Mesendoderm (in vitro differentiated cells): Measurements from ENCODE around the gene ABLIM3.

Experiments
- DNase-seq: peaks from one replicate; pipeline ENCODE4 v3.0.0; 2013
- H2AK5ac ChIP-seq: 2 replicates; pipeline ENCODE4 v1.6.1; 2013; ENCODE audit warnings: low read length, inconsistent platforms
- H2BK120ac ChIP-seq: 2 replicates; pipeline ENCODE4 v1.6.1; 2013; ENCODE audit warnings: low read depth, mild to moderate bottlenecking, low read length, moderate library complexity, mixed read lengths
- H2BK15ac ChIP-seq: replicated peaks from 2 replicates; pipeline ENCODE4 v1.6.1; 2013; ENCODE audit warnings: low read depth, mild to moderate bottlenecking, moderate library complexity
- H2BK5ac ChIP-seq: 2 replicates; pipeline ENCODE4 v1.6.1; 2013; ENCODE audit warnings: low read length, inconsistent platforms
- H3K18ac ChIP-seq: 2 replicates; pipeline ENCODE4 v1.6.1; 2013; ENCODE audit warnings: mild to moderate bottlenecking, low read length, mixed read lengths
- H3K23ac ChIP-seq: one replicate; pipeline ENCODE4 v1.6.1; 2013; ENCODE audit warnings: low read length
- H3K27ac ChIP-seq: 2 replicates; pipeline ENCODE4 v1.5.1; 2013; ENCODE audit warnings: low read depth, mild to moderate bottlenecking, inconsistent platforms, low read length, moderate library complexity
- H3K27me3 ChIP-seq: 2 replicates; pipeline ENCODE4 v1.6.1; 2013; ENCODE audit warnings: low read length, control low read depth, mild to moderate bottlenecking, inconsistent platforms; ENCODE audit not compliant: insufficient read depth, poor library complexity
- H3K36me3 ChIP-seq: 2 replicates; pipeline ENCODE4 v1.6.1; 2013; ENCODE audit warnings: low read length, inconsistent platforms; ENCODE audit not compliant: control insufficient read depth, insufficient read depth
- H3K4ac ChIP-seq: one replicate; pipeline ENCODE4 v1.6.1; 2013; ENCODE audit warnings: low read depth, mild to moderate bottlenecking, low read length, moderate library complexity
- H3K4me1 ChIP-seq: 2 replicates; pipeline ENCODE4 v1.6.1; 2013; ENCODE audit warnings: low read depth, low read length, inconsistent platforms; ENCODE audit not compliant: control insufficient read depth
- H3K4me2 ChIP-seq: 2 replicates; pipeline ENCODE4 v1.6.1; 2013; ENCODE audit warnings: low read length
- H3K4me3 ChIP-seq: 2 replicates; pipeline ENCODE4 v1.5.1; 2013; ENCODE audit warnings: mild to moderate bottlenecking, low read length
- H3K56ac ChIP-seq: one replicate; pipeline ENCODE4 v1.6.1; 2013; ENCODE audit warnings: low read length
- H3K79me1 ChIP-seq: 2 replicates; pipeline ENCODE4 v1.6.1; 2013; ENCODE audit warnings: low read length, inconsistent platforms
- H3K79me2 ChIP-seq: 2 replicates; pipeline ENCODE4 v1.6.1; 2013; ENCODE audit warnings: mild to moderate bottlenecking, low read length; ENCODE audit not compliant: control insufficient read depth, insufficient read depth
- H3K9ac ChIP-seq: 2 replicates; pipeline ENCODE4 v1.6.1; 2013; ENCODE audit warnings: low read length, inconsistent platforms
- H4K5ac ChIP-seq: one replicate; pipeline ENCODE4 v1.6.1; 2013; ENCODE audit warnings: low read length
- H4K8ac ChIP-seq: one replicate; pipeline ENCODE4 v1.6.1; 2013; ENCODE audit warnings: low read depth, mild to moderate bottlenecking, control low read depth, low read length, moderate library complexity
- WGBS: extraction: QIAGEN DNeasy Blood & Tissue Kit; methylation state at CpG from one replicate; pipeline ENCODE4 v1.1.7; 2013; ENCODE audit warnings: low lambda C conversion rate, missing lambda C conversion rate; ENCODE audit not compliant: insufficient coverage; ENCODE audit errors: extremely low coverage; 5-methylcytosine and 5-hydroxymethylcytosine counted together

ABLIM3 gene

DNA sequence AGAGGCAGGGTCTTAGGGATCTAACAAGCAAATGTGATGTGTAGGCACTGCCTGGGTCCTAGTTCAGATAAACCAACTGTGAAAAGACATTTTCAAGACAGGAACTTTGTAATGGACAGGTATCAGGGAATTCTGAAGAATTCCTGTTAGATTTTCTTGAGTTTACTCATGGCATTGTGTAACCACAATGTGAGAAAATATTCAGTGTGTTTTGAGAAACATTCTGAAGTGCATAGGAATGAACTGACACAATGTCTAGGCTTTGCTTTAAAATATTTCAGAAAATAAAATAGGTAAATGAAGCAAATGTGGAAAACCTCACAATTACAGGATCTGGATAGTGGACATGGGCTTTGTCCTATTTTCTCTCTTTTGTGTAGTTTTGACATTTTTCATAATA is 115.2 kb downstream of the ABLIM3 start:
- no peak overlapping the region for H3K9ac ChIP-seq
- no peak overlapping the region for H3K27ac ChIP-seq
- no peak overlapping the region for H3K4me2 ChIP-seq
- no peak for DNase-seq
- H3K4me1 ChIP-seq = no peaks in the 10 kb centered on the region
- H3K23ac ChIP-seq = no peak overlapping the region
- H3K4me3 ChIP-seq = no peak overlapping the region
- no peak overlapping the region for H4K8ac ChIP-seq
- H3K18ac ChIP-seq = no peak overlapping the region
- no peak overlapping the region for H2BK120ac ChIP-seq
- H3K36me3 ChIP-seq = no peaks in the 10 kb centered on the region
- no peak overlapping the region for H2AK5ac ChIP-seq
- no peaks in the 10 kb centered on the region for H3K79me2 ChIP-seq
- H3K27me3 ChIP-seq = no peaks in the 10 kb centered on the region
- no peak overlapping the region for H2BK5ac ChIP-seq
- no peak overlapping the region for H4K5ac ChIP-seq
- no peak overlapping the region for H2BK15ac ChIP-seq
- H3K79me1 ChIP-seq = no peaks in the 10 kb centered on the region
- no peak overlapping the region for H3K4ac ChIP-seq
- no peak overlapping the region for H3K56ac ChIP-seq

DNA sequence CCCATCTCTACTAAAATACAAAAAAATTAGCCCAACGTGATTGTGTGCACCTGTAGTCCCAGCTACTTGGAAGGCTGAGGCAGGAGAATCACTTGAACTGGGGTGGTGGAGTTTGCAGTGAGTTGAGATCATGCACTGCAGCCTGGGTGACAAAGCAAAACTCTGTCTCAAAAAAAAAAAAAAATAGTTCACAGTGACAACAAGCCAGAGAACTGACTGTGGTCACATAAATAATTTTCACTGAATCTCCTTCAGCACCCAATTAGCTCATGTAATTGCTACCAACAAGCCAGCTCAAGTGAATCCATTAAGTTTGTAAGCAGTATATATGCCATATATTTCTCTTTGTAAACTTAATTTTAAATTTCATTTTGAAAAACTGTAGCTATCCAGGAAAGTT is 115.8 kb downstream of the ABLIM3 start:
- no peaks in the 10 kb centered on the region for H3K4me1 ChIP-seq
- no peaks in the 10 kb centered on the region for H3K79me1 ChIP-seq
- H3K79me2 ChIP-seq = no peaks in the 10 kb centered on the region
- H3K9ac ChIP-seq = no peak overlapping the region
- no peak overlapping the region for H3K18ac ChIP-seq
- no peak overlapping the region for H2AK5ac ChIP-seq
- no peak overlapping the region for H3K4ac ChIP-seq
- H3K27ac ChIP-seq = no peak overlapping the region
- H2BK120ac ChIP-seq = no peak overlapping the region
- no peak overlapping the region for H4K8ac ChIP-seq
- no peaks in the 10 kb centered on the region for H3K36me3 ChIP-seq
- no peak overlapping the region for H3K23ac ChIP-seq
- no peak overlapping the region for H4K5ac ChIP-seq
- no peak overlapping the region for H2BK15ac ChIP-seq
- H3K56ac ChIP-seq = no peak overlapping the region
- no CpG with 5 or more reads among the region's 1 CpG for WGBS
- H3K27me3 ChIP-seq = no peaks in the 10 kb centered on the region
- H2BK5ac ChIP-seq = no peak overlapping the region
- no peak for DNase-seq
- H3K4me2 ChIP-seq = no peak overlapping the region
- no peak overlapping the region for H3K4me3 ChIP-seq

DNA sequence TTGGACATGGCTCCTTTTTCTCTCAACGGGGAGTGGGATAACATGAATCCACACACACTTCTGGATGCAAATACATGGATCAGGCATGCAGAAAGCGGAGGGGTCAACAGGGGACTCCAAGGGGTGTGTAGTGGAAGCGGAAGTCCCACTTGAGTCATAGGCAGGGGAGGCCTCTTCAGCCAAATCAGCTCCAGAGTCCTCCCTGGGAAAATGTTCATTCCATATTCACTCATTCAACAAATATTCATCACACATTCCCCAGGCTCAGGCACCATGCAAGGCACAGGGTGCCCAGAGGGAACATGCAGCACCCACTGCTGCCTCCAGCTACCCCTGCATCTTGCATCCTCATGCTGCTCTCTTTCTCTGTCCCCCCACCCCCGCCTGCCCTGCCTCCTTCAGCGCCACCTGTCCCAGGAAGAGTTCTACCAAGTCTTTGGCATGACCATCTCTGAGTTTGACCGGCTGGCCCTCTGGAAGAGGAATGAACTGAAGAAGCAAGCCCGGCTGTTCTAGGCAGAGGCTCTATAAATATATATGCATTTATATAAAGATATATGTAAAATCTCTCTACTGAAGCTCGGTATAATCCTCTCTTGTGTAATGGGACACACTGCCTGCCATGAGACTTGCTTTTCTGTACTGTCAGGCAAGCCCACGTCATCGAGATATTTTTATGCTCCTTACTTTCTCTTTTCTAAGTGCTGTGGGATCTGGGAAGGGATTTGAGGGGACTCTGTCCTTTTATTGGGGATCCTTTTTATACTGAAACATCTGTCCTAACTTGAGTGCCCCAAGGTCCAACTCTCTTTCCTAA is 116.8 kb downstream of the ABLIM3 start:
- no peak overlapping the region for H3K4ac ChIP-seq
- no peak overlapping the region for H2BK5ac ChIP-seq
- H3K4me1 ChIP-seq = no peaks in the 10 kb centered on the region
- no peak overlapping the region for H3K4me2 ChIP-seq
- no peak overlapping the region for H2AK5ac ChIP-seq
- no peak overlapping the region for H4K5ac ChIP-seq
- H2BK120ac ChIP-seq = no peak overlapping the region
- no peak overlapping the region for H2BK15ac ChIP-seq
- no CpG with 5 or more reads among the region's 10 CpGs for WGBS
- no peak overlapping the region for H3K4me3 ChIP-seq
- no peak for DNase-seq
- no peaks in the 10 kb centered on the region for H3K79me2 ChIP-seq
- H3K18ac ChIP-seq = no peak overlapping the region
- no peak overlapping the region for H3K27ac ChIP-seq
- no peak overlapping the region for H4K8ac ChIP-seq
- no peaks in the 10 kb centered on the region for H3K79me1 ChIP-seq
- H3K36me3 ChIP-seq = no peaks in the 10 kb centered on the region
- no peak overlapping the region for H3K9ac ChIP-seq
- no peak overlapping the region for H3K56ac ChIP-seq
- no peaks in the 10 kb centered on the region for H3K27me3 ChIP-seq
- H3K23ac ChIP-seq = no peak overlapping the region

DNA sequence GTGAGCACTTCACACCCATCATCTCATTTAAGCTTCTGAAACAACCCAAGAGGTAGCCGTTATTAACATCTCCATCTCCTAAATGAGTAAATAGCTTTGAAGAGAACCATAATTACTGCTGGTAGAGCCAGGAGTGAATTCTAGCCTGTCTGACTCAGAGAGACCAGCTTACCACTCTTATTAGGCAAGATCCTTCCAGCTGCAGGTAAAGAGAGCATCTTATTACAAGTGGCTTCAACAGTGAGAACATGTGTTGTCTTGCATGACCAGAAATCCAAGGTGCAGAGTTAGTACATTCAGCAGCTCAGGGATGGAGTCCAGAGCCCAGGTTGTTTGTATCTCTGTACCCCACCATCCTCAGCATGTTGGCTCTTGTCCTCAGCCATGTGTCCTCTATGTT is 119.5 kb downstream of the ABLIM3 start:
- no peak overlapping the region for H2BK5ac ChIP-seq
- H4K8ac ChIP-seq = no peak overlapping the region
- H3K79me2 ChIP-seq = no peaks in the 10 kb centered on the region
- no peak overlapping the region for H3K4ac ChIP-seq
- no peaks in the 10 kb centered on the region for H3K79me1 ChIP-seq
- no peak overlapping the region for H3K23ac ChIP-seq
- no peaks in the 10 kb centered on the region for H3K36me3 ChIP-seq
- no peak overlapping the region for H2BK15ac ChIP-seq
- no peak overlapping the region for H3K9ac ChIP-seq
- H2AK5ac ChIP-seq = no peak overlapping the region
- DNase-seq = no peak
- no peaks in the 10 kb centered on the region for H3K4me1 ChIP-seq
- H3K56ac ChIP-seq = no peak overlapping the region
- no peak overlapping the region for H3K4me3 ChIP-seq
- no CpG with 5 or more reads among the region's 1 CpG for WGBS
- H3K4me2 ChIP-seq = no peak overlapping the region
- no peaks in the 10 kb centered on the region for H3K27me3 ChIP-seq
- H2BK120ac ChIP-seq = no peak overlapping the region
- H4K5ac ChIP-seq = no peak overlapping the region
- H3K18ac ChIP-seq = no peak overlapping the region
- H3K27ac ChIP-seq = no peak overlapping the region

DNA sequence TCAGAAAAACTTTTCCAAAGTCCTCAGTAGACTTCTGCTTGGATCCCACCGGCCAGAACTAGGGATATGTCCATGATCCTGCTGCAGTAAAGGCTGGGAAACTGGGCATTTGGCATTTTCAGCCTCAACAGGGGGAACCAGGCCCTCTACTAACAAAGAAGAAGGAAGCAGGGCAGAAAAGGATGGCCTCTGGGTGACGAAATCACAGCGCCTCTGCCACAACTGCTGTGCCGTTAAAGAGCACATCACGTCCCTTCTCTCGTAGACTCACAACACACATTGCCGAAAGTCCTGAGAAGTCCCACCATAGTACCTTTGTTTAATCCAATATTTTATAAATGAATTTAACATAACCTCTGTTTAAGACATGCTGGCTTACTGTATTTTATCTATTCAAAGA is 120.0 kb downstream of the ABLIM3 start:
- no peak overlapping the region for H3K9ac ChIP-seq
- H3K4me1 ChIP-seq = no peaks in the 10 kb centered on the region
- WGBS = no CpG with 5 or more reads among the region's 7 CpGs

DNA sequence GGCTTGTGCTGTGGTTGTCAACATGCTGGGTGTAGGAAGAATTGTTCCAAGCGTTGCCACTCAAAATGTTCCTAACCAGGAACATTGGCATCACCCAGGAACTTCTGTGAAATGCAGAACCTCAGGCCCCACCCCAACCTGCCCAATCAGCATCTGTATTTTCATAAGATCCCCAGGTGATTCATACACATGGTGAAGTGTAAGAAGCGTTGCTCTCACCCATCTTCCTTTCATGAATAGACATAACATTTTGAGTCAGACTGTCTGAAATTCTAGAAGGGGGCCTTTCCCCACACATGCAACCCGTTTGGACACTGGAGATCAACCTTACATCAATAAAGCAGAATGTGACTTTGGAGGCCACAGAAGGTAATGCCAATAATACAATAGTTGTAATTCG is 121.0 kb downstream of the ABLIM3 start:
- Histone ChIP-seq H4K8ac (no peak overlapping the region), H3K4ac (no peak overlapping the region), H3K56ac (no peak overlapping the region), H3K9ac (no peak overlapping the region), H3K4me1 (no peaks in the 10 kb centered on the region), H2AK5ac (no peak overlapping the region), H3K4me2 (no peak overlapping the region), H3K4me3 (no peak overlapping the region), H3K36me3 (no peaks in the 10 kb centered on the region), H3K79me2 (no peaks in the 10 kb centered on the region), H3K27me3 (no peaks in the 10 kb centered on the region), H3K79me1 (no peaks in the 10 kb centered on the region), H2BK5ac (no peak overlapping the region), H3K18ac (no peak overlapping the region), H2BK15ac (no peak overlapping the region), H2BK120ac (no peak overlapping the region), H3K27ac (no peak overlapping the region), H4K5ac (no peak overlapping the region), H3K23ac (no peak overlapping the region)
- no peak for DNase-seq
- WGBS = no CpG with 5 or more reads among the region's 4 CpGs

More for the DNA sequence above, 120.0 kb downstream of the ABLIM3 start:
- Histone ChIP-seq H2BK5ac (no peak overlapping the region), H3K23ac (no peak overlapping the region), H3K36me3 (no peaks in the 10 kb centered on the region), H3K4ac (no peak overlapping the region), H3K27me3 (no peaks in the 10 kb centered on the region), H3K56ac (no peak overlapping the region), H3K27ac (no peak overlapping the region), H2BK120ac (no peak overlapping the region), H2BK15ac (no peak overlapping the region), H2AK5ac (no peak overlapping the region), H3K4me3 (no peak overlapping the region), H4K5ac (no peak overlapping the region), H3K79me1 (no peaks in the 10 kb centered on the region), H3K18ac (no peak overlapping the region), H3K79me2 (no peaks in the 10 kb centered on the region), H3K4me2 (no peak overlapping the region), H4K8ac (no peak overlapping the region)
- no peak for DNase-seq
